Measurements from ENCODE around the gene TPK1. TPM values are rescaled to one million over a fixed set of nuclear protein-coding genes. Genes with fewer than 3 reads are reported as not detected.

TPK1 gene
- total and polyA plus RNA-seq, 2 donors (not counting 1 experiment from before 2014, with no cell fraction given) = 2.4 to 4.1 TPM

DNA sequence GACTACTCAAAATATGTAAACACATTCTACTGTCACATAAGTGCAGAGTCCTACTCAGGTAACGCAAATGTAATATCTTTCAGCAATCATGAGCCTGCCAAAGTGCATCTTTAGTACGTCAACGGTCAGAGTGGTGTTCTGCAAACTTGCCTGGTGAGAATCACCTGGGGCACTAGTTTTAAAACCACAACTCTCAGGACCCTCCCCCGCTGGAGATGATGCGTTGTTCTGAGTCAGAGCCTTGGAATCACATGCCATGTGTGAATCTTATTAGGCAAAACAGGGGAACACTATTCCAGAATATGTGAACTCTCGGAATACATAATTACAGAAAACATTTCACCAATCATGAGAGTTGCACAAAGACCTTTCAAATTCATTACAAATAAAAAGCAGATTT is 115.7 kb downstream of the TPK1 start:
- no peaks in the 10 kb centered on the region for H4K20me1 ChIP-seq (ENCODE audit: control insufficient read depth, extremely low read depth, insufficient read depth, low read length)
- H3K4me1 ChIP-seq (ENCODE audit: control insufficient read depth, extremely low read depth, insufficient read depth, low read length) = no peaks in the 10 kb centered on the region
- H3K4me3 ChIP-seq (replicated peaks in 1 of 4; ENCODE audit: control extremely low read depth in 1 of 4, insufficient read depth in 1 of 4, low read depth in 3 of 4, low read length in 4 of 4) = no peak overlapping the region
- no peaks in the 10 kb centered on the region for H3K79me2 ChIP-seq (ENCODE audit: control insufficient read depth, insufficient read depth, low read length)
- H2AFZ ChIP-seq (ENCODE audit: low read length) = no peak overlapping the region
- H3K4me2 ChIP-seq (ENCODE audit: extremely low read depth, insufficient read depth, low read length) = no peak overlapping the region
- no peak for TF ChIP-seq EZH2 (IDR thresholded peaks at IDR 0.05; ENCODE audit: low read length, missing control alignments)
- TF ChIP-seq, protein P1, sequence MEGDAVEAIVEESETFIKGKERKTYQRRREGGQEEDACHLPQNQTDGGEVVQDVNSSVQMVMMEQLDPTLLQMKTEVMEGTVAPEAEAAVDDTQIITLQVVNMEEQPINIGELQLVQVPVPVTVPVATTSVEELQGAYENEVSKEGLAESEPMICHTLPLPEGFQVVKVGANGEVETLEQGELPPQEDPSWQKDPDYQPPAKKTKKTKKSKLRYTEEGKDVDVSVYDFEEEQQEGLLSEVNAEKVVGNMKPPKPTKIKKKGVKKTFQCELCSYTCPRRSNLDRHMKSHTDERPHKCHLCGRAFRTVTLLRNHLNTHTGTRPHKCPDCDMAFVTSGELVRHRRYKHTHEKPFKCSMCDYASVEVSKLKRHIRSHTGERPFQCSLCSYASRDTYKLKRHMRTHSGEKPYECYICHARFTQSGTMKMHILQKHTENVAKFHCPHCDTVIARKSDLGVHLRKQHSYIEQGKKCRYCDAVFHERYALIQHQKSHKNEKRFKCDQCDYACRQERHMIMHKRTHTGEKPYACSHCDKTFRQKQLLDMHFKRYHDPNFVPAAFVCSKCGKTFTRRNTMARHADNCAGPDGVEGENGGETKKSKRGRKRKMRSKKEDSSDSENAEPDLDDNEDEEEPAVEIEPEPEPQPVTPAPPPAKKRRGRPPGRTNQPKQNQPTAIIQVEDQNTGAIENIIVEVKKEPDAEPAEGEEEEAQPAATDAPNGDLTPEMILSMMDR (conservative IDR thresholded peaks at IDR 0.05 in 1 of 2, IDR thresholded peaks at IDR 0.05 in 1 of 2; ENCODE audit: low read depth in 1 of 2, low read length in 2 of 2) = no peak
- no peaks in the 10 kb centered on the region for H3K9me3 ChIP-seq (ENCODE audit: control insufficient read depth, insufficient read depth, low read depth, low read length)
- no peak overlapping the region for H3K9ac ChIP-seq (ENCODE audit: insufficient read depth, low read length)
- H3K27me3 ChIP-seq (ENCODE audit: control insufficient read depth, insufficient read depth, low read length) = no peaks in the 10 kb centered on the region
- DNase-seq (ENCODE audit: low read depth in 2 of 2) = peak; percentile 6
- H3K27ac ChIP-seq (ENCODE audit: insufficient read depth, low read length) = no peak overlapping the region
- no peaks in the 10 kb centered on the region for H3K36me3 ChIP-seq (ENCODE audit: control insufficient read depth, insufficient read depth, low read length)

DNA sequence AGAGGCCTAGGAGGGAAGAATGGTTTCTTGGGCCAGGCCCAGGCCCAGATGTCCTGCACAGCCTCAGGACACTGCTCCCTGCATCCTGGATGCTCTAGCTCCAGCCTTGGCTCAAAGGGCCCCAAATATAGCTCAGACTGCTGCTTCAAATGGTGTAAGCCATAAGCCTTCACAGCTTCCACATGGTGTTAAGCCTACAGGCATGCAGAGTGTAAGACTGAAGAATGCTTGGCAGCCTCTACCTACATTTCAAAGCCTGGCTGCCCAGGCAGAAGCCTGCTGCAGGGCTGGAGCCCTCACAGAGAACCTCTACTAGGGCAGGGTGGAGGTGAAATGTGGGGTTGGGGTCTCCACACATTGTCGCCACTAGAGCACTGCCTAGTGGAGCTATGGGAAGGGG is 118.1 kb downstream of the TPK1 start:
- no peak overlapping the region for H3K27ac ChIP-seq (ENCODE audit: insufficient read depth, low read length)
- no peak overlapping the region for H3K4me2 ChIP-seq (ENCODE audit: extremely low read depth, insufficient read depth, low read length)
- H4K20me1 ChIP-seq (ENCODE audit: control insufficient read depth, extremely low read depth, insufficient read depth, low read length) = no peaks in the 10 kb centered on the region
- H3K79me2 ChIP-seq (ENCODE audit: control insufficient read depth, insufficient read depth, low read length) = no peaks in the 10 kb centered on the region
- no peak overlapping the region for H3K4me3 ChIP-seq (replicated peaks in 1 of 4; ENCODE audit: control extremely low read depth in 1 of 4, insufficient read depth in 1 of 4, low read depth in 3 of 4, low read length in 4 of 4)
- no peak overlapping the region for H2AFZ ChIP-seq (ENCODE audit: low read length)
- H3K36me3 ChIP-seq (ENCODE audit: control insufficient read depth, insufficient read depth, low read length) = no peaks in the 10 kb centered on the region
- no peak overlapping the region for H3K9ac ChIP-seq (ENCODE audit: insufficient read depth, low read length)
- no peaks in the 10 kb centered on the region for H3K4me1 ChIP-seq (ENCODE audit: control insufficient read depth, extremely low read depth, insufficient read depth, low read length)
- H3K27me3 ChIP-seq (ENCODE audit: control insufficient read depth, insufficient read depth, low read length) = no peaks in the 10 kb centered on the region
- H3K9me3 ChIP-seq (ENCODE audit: control insufficient read depth, insufficient read depth, low read depth, low read length) = no peaks in the 10 kb centered on the region
- DNase-seq (ENCODE audit: low read depth in 2 of 2) = no peak
- TF ChIP-seq EZH2 (IDR thresholded peaks at IDR 0.05; ENCODE audit: low read length, missing control alignments) = no peak
- TF ChIP-seq, protein P1 (conservative IDR thresholded peaks at IDR 0.05 in 1 of 2, IDR thresholded peaks at IDR 0.05 in 1 of 2; ENCODE audit: low read depth in 1 of 2, low read length in 2 of 2) = no peak

DNA sequence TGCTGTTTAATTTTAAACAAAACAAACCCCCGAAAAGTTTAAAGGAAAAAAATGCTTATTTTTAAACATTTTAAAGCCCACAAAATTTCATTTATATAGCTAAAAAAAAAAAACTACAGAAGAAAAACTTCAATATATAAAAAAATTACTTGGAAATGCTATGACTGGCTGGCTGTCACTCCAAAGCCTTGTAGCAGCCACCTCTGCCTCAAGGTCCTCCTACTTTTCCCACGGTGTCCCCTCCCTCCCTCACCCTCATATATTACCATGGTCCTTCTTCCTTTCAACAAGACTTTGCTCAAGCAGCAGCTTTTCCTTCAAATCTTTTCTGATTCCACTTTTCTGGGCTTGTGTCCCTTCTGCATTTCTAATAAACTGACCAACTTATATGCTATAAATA is 122.0 kb downstream of the TPK1 start:
- H3K36me3 ChIP-seq (ENCODE audit: control insufficient read depth, insufficient read depth, low read length) = no peaks in the 10 kb centered on the region
- H2AFZ ChIP-seq (ENCODE audit: low read length) = no peak overlapping the region
- H3K4me1 ChIP-seq (ENCODE audit: control insufficient read depth, extremely low read depth, insufficient read depth, low read length) = no peaks in the 10 kb centered on the region
- DNase-seq (ENCODE audit: low read depth in 2 of 2) = no peak
- no peak overlapping the region for H3K27ac ChIP-seq (ENCODE audit: insufficient read depth, low read length)
- no peaks in the 10 kb centered on the region for H3K9me3 ChIP-seq (ENCODE audit: control insufficient read depth, insufficient read depth, low read depth, low read length)
- H3K27me3 ChIP-seq (ENCODE audit: control insufficient read depth, insufficient read depth, low read length) = no peaks in the 10 kb centered on the region
- TF ChIP-seq, protein P1 (conservative IDR thresholded peaks at IDR 0.05 in 1 of 2, IDR thresholded peaks at IDR 0.05 in 1 of 2; ENCODE audit: low read depth in 1 of 2, low read length in 2 of 2) = no peak
- no peak for TF ChIP-seq EZH2 (IDR thresholded peaks at IDR 0.05; ENCODE audit: low read length, missing control alignments)
- H4K20me1 ChIP-seq (ENCODE audit: control insufficient read depth, extremely low read depth, insufficient read depth, low read length) = no peaks in the 10 kb centered on the region
- H3K9ac ChIP-seq (ENCODE audit: insufficient read depth, low read length) = no peak overlapping the region
- H3K4me2 ChIP-seq (ENCODE audit: extremely low read depth, insufficient read depth, low read length) = no peak overlapping the region
- H3K4me3 ChIP-seq (replicated peaks in 1 of 4; ENCODE audit: control extremely low read depth in 1 of 4, insufficient read depth in 1 of 4, low read depth in 3 of 4, low read length in 4 of 4) = no peak overlapping the region
- H3K79me2 ChIP-seq (ENCODE audit: control insufficient read depth, insufficient read depth, low read length) = no peaks in the 10 kb centered on the region
